Fibroblast of villous mesenchyme (primary cell): ENCODE measurements around the gene C14orf132. TPM values are rescaled to one million over a fixed set of nuclear protein-coding genes. Genes with fewer than 3 reads are reported as not detected.
A peak's percentile ranks its signal among the peaks of the same experiment; 100 is the strongest.

ENCODE experiments used
- DNase-seq: peaks from one replicate; pipeline ENCODE4 v3.0.0-alpha.2; 2010; ENCODE audit warnings: low read depth
- H3K4me3 ChIP-seq: 2 replicates; pipeline ENCODE4 v1.5.1; 2011; ENCODE audit warnings: low read depth, mild to moderate bottlenecking, low read length
- total RNA-seq: library from RNA; depleted of rRNA; stranded (reverse); fragments of >200 nt; gene quantifications from 2 replicates; pipeline ENCODE4 v1.2.3, GENCODE V29; 2012
- TF ChIP-seq, protein P1 (sequence below): IDR thresholded peaks from 2 replicates; pipeline ENCODE4 v1.5.1; 2012; ENCODE audit warnings: low read depth, mild to moderate bottlenecking, low read length; ENCODE audit not compliant: insufficient read depth

Gene C14orf132
- total RNA-seq, 1 donor, result 22.9 TPM

DNA sequence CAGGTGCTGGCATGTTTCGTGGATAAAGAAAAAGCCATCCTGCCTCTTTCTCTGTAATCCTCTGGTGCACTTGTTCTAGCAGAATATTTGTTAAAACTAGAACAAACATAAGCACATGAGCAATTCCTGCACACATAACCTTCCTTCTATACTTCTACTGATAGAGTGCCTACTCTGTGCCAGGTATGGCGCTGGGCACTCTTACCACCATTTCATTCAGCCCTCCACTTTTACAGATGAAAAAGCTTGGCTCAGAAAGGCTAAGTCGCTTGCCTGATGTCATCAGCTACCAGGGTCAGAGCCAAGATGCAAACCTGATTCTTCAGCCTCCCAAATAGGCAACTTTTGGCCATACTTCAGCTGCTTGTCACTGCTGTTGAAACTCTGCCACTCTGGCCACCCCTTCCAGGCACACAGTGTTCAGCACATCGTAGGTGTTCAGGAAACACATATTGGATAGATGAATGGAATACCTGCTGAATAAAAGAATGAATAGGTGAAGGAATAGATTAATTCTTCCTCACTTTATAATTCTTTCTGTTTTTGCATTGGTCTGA is 10.0 kb upstream of the C14orf132 start:
- TF ChIP-seq, protein P1, sequence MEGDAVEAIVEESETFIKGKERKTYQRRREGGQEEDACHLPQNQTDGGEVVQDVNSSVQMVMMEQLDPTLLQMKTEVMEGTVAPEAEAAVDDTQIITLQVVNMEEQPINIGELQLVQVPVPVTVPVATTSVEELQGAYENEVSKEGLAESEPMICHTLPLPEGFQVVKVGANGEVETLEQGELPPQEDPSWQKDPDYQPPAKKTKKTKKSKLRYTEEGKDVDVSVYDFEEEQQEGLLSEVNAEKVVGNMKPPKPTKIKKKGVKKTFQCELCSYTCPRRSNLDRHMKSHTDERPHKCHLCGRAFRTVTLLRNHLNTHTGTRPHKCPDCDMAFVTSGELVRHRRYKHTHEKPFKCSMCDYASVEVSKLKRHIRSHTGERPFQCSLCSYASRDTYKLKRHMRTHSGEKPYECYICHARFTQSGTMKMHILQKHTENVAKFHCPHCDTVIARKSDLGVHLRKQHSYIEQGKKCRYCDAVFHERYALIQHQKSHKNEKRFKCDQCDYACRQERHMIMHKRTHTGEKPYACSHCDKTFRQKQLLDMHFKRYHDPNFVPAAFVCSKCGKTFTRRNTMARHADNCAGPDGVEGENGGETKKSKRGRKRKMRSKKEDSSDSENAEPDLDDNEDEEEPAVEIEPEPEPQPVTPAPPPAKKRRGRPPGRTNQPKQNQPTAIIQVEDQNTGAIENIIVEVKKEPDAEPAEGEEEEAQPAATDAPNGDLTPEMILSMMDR, result no peak
- no peak overlapping the region for H3K4me3 ChIP-seq
- no peak for DNase-seq

DNA sequence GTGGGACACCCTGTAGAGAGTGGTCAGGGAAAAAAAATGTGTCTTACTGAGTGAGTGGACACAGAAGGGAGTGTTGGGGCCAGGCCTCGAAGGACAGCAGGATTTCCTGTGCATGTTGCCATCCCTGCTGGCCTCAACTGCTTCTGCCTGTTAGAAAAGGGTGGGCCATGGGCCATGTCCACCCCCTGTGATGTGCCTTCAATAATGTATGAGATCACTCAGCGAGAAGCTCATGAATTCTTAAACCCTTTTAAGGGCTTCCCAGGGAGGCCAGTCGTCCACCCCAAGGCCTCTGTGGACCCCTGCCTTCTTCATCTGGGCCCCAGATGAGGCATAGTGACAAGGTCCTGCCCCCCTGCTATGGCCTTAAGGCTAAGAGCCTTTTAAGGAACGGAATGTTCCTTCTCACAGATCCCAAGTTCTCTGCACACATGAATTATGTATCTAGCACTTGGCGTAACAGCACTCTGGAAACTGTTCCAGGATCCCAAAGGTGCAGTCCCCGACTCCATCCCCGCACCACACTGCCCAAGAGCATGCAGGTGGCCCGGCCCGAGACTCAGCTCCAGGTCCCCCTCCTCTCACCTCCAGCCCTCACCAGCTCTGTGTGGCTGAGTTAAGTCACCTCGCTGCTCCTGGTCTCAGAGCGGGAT is 8.9 kb upstream of the C14orf132 start:
- no peak for DNase-seq
- TF ChIP-seq, protein P1, result no peak
- H3K4me3 ChIP-seq, result no peak overlapping the region

DNA sequence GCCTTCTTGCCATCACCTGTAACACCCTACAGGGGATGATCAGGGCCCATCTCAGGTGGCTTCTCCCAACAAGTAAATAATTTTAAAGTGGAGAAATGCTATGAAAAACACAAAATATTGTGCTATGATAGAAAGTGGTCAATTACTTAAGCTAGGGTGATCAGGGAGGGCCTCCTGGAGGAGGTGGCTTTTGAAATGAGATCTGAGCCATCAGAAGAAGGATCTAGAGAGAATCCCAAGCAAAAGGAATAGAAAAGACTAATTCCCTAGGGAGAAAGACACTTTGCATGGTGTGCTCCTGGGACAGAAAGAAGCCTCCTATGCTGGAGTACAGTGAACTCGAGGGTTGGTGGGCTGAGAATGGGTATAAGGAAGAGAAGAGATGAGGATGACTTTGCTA is 7.5 kb upstream of the C14orf132 start:
- TF ChIP-seq, protein P1, result no peak
- DNase-seq, result no peak
- H3K4me3 ChIP-seq, result no peak overlapping the region

DNA sequence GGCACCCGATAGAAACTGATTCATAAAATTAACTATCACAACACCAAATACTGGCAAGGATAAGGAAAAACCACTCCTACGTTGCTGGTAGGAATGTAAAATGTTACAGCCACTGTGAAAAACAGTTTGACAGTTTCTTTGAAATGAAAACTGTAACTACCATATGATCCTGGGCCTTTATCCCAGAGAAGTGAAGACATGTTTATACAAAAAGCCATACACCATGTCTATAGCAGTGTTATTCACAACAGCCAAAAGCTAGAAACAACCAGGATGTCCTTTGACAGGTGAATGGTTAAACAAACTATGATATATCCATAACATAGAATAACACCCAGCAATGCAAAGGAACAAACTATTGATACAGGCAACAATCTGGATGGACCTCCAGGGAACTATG is 3.7 kb upstream of the C14orf132 start:
- H3K4me3 ChIP-seq, result no peak overlapping the region
- TF ChIP-seq, protein P1, result no peak
- DNase-seq, result no peak

DNA sequence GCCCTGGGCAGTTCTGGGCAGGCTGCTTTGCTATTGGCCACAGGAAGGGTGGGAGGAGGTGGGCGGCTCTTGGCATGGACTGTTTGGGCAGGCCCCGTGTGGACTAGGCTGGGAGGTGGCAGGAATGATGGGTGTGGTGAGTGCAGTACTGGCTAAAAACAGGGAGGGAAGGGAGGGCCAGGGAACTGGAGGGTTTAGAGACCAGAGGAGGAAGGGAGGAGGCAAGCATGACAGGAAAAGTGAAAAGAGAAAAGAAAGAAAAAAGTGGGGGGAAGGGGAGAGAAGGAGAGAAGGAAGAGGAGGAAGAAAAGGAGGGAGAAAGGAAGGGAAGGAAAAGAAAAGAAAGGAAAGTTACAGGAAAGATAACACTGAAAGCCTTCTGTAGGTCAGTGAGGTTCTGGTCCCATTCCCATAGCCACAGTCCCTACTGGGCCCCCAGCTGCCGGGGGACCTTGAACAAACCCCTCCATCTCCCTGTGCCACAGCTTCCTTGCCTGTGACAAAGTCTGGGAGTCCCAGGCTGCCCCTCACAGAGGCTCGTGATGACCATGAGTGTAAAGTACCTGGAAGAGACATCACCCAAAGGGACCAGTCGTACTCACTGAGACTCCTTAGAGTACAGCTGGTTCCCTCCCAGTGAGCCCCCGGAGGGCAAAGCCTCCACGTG is 1.1 kb upstream of the C14orf132 start:
- no peak overlapping the region for H3K4me3 ChIP-seq
- peak; percentile 39 for DNase-seq
- TF ChIP-seq, protein P1, result no peak

DNA sequence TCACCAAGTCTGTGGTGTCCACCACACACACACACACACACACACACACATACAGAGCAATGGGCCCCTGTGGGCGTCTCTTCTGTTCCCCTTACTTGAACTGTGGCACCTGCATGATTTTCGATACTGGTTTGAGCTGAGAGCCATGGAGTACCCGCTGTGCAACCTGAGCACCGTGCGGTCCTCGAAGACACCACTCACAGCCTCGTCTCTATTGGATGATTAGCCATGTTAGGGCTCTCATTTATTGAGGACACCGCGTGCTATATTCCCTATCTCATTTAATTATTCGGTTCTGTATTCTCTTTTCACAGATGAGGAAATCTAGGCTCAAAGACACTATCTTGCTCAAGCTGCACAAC is 623 bp upstream of the C14orf132 start:
- TF ChIP-seq, protein P1, result no peak

More for the DNA sequence above, 623 bp upstream of the C14orf132 start:
- no peak for DNase-seq
- peak overlapping the region; percentile 82 for H3K4me3 ChIP-seq
